Activated naive CD4-positive, alpha-beta T cell treated with anti-CD3 and anti-CD28 coated beads for 36 hours (primary cell): ENCODE measurements around the gene FOXP1. TPM values are rescaled to one million over a fixed set of nuclear protein-coding genes. Genes with fewer than 3 reads are reported as not detected.

Source experiments
- CTCF ChIA-PET: fragments of 350-600 bp; sonication (Branson Sonifier 250); formaldehyde crosslinking; loops from one replicate; lab custom pipeline; 2021; ENCODE audit warnings: antibody characterized with exemption; lab: Charles Lee
- DNase-seq: peaks from one replicate; pipeline ENCODE4 v3.0.0-alpha.2; 2020
- H3K27ac Mint-ChIP-seq: one replicate; pipeline ENCODE4 v1.8.0; 2021; ENCODE audit warnings: mild to moderate bottlenecking, mixed read lengths
- H3K27me3 Mint-ChIP-seq: one replicate; pipeline ENCODE4 v1.8.0; 2021; ENCODE audit warnings: low read depth, mixed read lengths
- H3K36me3 Mint-ChIP-seq: one replicate; pipeline ENCODE4 v1.8.0; 2021; ENCODE audit warnings: low read depth, mixed read lengths
- H3K4me1 Mint-ChIP-seq: one replicate; pipeline ENCODE4 v1.8.0; 2021; ENCODE audit warnings: low read depth, mixed read lengths
- H3K4me3 Mint-ChIP-seq: one replicate; pipeline ENCODE4 v1.8.0; 2021; ENCODE audit warnings: mild to moderate bottlenecking, moderate library complexity, mixed read lengths
- H3K9me3 Mint-ChIP-seq: one replicate; pipeline ENCODE4 v1.8.0; 2021; ENCODE audit warnings: mixed read lengths
- intact Hi-C: fragments of 100-400 bp; cut with micrococcal nuclease; formaldehyde crosslinking; loops from one replicate; pipeline ENCODE4 v1.15.1; 2023
- total RNA-seq, 2 experiments: library from RNA; stranded (reverse); gene quantifications; one replicate each; pipeline ENCODE4 v1.2.3, GENCODE V29; 2021

FOXP1 gene
- total RNA-seq, 2 experiments from 2014 or later: 95.2 to 97.4 TPM

DNA sequence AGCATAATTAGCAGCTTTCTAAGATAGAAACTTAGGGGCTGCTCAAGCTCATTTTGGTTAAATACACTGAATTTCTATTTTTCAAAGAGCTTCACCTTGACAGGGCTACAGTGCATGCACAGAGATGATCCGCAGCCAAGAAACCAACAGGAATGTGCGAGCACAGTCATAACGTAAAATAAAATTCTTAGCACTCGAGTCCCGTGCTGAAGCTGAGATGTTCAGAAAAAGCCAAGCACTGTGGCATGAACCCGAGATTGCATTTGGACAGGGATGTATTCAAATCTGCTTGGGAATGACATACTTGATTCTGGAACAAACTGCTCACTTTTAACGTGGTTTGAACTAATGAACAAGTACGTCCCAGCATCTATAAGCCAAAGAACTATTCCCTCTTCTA is 340.3 kb downstream of the FOXP1 start:
- intact Hi-C loops: loop anchor here (1.0 kb wide), 1 partner anchor 9 kb away; no protein-coding TSS in a partner anchor
- DNase-seq: no peak
- Mint-ChIP-seq H3K36me3 (peaks cover 3% of the 10 kb centered on the region), H3K4me3 (no peak overlapping the region), H3K9me3 (no peaks in the 10 kb centered on the region), H3K4me1 (peaks cover 71% of the 10 kb centered on the region), H3K27ac (no peak overlapping the region), H3K27me3 (no peaks in the 10 kb centered on the region)
- CTCF ChIA-PET: interaction anchor here (0.6 to 1.8 kb wide), 6 partner anchors 9 to 407 kb away, joined by 3 to 8 read pairs (median 4); no protein-coding TSS in a partner anchor

DNA sequence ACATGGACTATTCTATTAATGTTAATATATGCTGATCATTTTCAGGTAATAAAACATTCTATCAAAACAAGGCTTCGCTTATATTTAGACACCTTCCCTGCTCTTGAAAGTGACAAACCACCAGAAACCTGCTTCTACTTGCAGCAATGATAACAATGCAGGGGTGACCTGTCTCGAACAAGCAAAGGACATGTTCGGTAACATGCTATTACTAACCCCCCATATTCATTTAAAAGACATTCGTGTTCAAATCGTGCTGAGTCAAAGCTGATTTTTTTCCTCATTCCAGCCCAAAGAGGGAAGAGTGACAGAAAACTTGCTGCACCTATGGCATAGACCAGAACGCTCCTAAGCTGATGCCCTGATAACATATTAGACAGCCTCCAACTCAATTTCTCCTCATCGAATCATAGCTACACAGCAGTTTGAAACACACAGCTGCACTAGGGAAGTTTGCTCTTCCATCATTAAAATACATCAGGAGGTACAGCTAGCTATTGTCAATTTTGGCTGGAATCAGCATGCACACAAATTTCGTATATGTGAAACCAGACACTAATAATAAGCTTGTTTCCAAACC is 341.5 kb downstream of the FOXP1 start:
- no peaks in the 10 kb centered on the region for H3K9me3 Mint-ChIP-seq
- no peak for DNase-seq
- no peak overlapping the region for H3K27ac Mint-ChIP-seq
- intact Hi-C loops: no loop called here
- peaks cover 71% of the 10 kb centered on the region for H3K4me1 Mint-ChIP-seq
- CTCF ChIA-PET: interaction anchor here (1.8 kb wide), 1 partner anchor 10 kb away, joined by 8 read pairs; no protein-coding TSS in a partner anchor
- no peaks in the 10 kb centered on the region for H3K27me3 Mint-ChIP-seq
- H3K4me3 Mint-ChIP-seq: no peak overlapping the region
- peaks cover 3% of the 10 kb centered on the region for H3K36me3 Mint-ChIP-seq

DNA sequence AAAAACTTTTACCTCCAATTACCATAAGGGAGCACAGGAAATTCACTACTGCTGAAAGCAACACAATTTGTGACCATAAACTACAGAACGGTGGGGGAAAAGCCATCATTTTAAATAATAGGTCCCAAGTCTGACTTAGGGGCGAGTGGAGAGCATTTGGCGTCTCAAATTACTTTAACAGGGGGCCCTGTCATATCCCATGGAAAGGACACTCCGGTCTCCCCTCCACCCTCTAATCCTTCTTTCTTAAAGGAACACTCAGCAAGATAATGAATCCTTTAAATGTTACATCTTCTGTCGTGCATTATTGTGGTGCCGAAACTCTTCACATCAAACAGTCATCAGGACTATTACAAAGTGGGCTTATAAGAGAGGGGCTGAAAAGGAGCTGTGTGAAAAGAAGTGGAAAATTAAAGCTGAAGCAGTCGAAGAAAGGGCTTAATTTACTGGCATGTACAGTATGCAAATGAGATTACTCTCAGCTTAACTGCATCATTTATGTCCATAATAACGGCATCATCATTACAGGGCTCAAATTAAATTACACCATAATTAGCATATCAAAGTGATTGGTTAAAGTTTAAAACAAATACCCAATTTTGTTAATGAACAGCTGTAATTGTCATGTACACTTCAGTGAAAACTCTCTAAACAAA is 342.2 kb downstream of the FOXP1 start:
- H3K9me3 Mint-ChIP-seq: no peaks in the 10 kb centered on the region
- CTCF ChIA-PET: no interaction called here
- no peaks in the 10 kb centered on the region for H3K27me3 Mint-ChIP-seq
- peaks cover 6% of the 10 kb centered on the region for H3K36me3 Mint-ChIP-seq
- DNase-seq: no peak
- no peak overlapping the region for H3K4me3 Mint-ChIP-seq
- no peak overlapping the region for H3K27ac Mint-ChIP-seq
- intact Hi-C loops: no loop called here
- peaks cover 67% of the 10 kb centered on the region for H3K4me1 Mint-ChIP-seq

DNA sequence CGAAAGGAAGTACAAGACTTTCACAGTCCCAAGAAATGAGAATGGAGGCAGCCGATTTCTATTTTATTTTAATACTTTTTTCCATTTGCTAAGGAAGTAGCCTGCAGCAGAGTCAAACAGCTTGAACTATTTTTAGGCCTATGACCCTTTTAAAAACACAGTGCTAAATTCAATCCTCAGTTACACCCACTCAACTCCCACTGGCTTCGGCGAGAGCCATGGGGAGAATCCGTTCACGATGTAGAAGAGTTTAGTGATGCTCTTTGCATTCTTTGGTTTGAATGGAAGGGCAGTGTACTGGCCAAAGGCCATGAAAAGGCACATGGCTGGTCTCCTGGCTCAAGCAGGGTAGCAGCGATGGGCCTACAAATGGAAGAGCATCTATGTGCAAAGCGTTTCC is 343.5 kb downstream of the FOXP1 start:
- no peak for DNase-seq
- no peak overlapping the region for H3K4me3 Mint-ChIP-seq
- no peak overlapping the region for H3K27ac Mint-ChIP-seq
- peaks cover 63% of the 10 kb centered on the region for H3K4me1 Mint-ChIP-seq
- intact Hi-C loops: no loop called here
- peaks cover 8% of the 10 kb centered on the region for H3K36me3 Mint-ChIP-seq
- CTCF ChIA-PET: interaction anchor here (0.6 kb wide), 1 partner anchor 12 kb away, joined by 3 read pairs; no protein-coding TSS in a partner anchor
- H3K27me3 Mint-ChIP-seq: no peaks in the 10 kb centered on the region
- no peaks in the 10 kb centered on the region for H3K9me3 Mint-ChIP-seq

DNA sequence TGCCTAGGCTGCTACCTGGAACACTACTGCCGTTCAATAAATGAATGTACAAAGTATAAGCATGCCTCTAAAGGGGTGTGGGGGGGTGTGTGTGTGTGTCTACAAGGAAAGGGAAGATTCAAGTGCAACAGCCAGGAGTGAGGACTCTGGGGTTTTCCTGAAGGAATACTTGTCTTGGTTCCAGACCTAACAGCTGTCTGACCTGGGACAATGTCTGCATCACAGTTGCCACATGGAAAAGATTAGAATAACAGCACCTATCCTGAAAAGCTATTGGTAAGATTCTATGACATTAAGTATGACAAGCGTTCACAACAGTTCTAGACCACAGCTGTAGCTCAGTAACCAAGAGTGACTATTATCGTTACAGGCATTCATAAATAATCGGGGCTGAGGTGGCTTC is 345.2 kb downstream of the FOXP1 start:
- CTCF ChIA-PET: no interaction called here
- peaks cover 64% of the 10 kb centered on the region for H3K4me1 Mint-ChIP-seq
- intact Hi-C loops: loop anchor here (5.0 kb wide), 1 partner anchor 706 kb away; no protein-coding TSS in a partner anchor
- no peaks in the 10 kb centered on the region for H3K27me3 Mint-ChIP-seq
- H3K9me3 Mint-ChIP-seq: no peaks in the 10 kb centered on the region
- no peak overlapping the region for H3K27ac Mint-ChIP-seq
- H3K36me3 Mint-ChIP-seq: peaks cover 12% of the 10 kb centered on the region
- no peak overlapping the region for H3K4me3 Mint-ChIP-seq
- no peak for DNase-seq

DNA sequence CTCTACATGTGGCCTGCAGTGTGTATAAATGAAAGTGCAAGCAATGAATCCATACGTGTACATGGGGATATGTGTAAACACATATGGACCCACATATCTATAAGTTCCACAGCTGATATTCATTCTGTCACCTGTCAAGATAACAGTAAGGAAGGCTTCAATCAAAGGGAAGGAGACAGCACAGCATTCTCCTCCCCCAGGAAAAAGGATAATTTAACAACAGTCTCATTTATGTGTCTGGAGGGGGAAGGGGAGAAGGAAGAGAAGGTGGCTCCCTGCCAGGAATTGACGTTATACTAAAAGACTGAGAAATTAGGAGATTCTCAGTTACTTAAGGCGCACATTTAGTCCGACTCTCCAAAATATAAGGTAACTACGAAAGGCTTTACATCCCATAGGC is 345.9 kb downstream of the FOXP1 start:
- DNase-seq: no peak
- Mint-ChIP-seq H3K4me1 (peaks cover 63% of the 10 kb centered on the region), H3K27ac (no peak overlapping the region), H3K9me3 (no peaks in the 10 kb centered on the region), H3K4me3 (no peak overlapping the region), H3K27me3 (no peaks in the 10 kb centered on the region), H3K36me3 (peaks cover 14% of the 10 kb centered on the region)
- intact Hi-C loops: loop anchor here (5.0 kb wide), 1 partner anchor 705 kb away; no protein-coding TSS in a partner anchor
- CTCF ChIA-PET: interaction anchor here (0.6 kb wide), 2 partner anchors 8 to 225 kb away, joined by 3 to 8 read pairs; no protein-coding TSS in a partner anchor

DNA sequence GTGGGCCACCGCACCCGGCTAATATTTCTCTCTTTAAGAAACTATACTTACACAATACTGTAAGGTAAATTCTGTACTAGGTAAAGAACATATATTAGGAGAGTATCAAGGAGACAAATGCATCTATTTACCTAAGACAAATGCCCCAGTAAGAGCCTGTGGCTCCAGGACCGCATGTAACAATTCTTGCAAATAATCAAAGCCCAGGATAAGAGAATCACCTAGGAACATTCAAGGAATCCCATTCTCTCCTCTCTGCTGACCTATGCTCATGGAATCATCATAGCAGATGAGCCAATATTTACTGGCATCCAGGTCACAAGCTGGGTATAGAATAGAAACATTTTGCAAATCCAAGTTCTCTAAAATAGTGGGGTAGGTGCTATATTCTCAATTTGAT is 347.7 kb downstream of the FOXP1 start:
- intact Hi-C loops: loop anchor here (5.0 kb wide), 1 partner anchor 704 kb away; no protein-coding TSS in a partner anchor
- Mint-ChIP-seq H3K27me3 (no peaks in the 10 kb centered on the region), H3K27ac (no peak overlapping the region), H3K36me3 (peaks cover 18% of the 10 kb centered on the region), H3K4me1 (peaks cover 68% of the 10 kb centered on the region), H3K9me3 (no peaks in the 10 kb centered on the region), H3K4me3 (no peak overlapping the region)
- DNase-seq: no peak
- CTCF ChIA-PET: interaction anchor here (0.5 to 1.3 kb wide), 3 partner anchors 16 to 138 kb away, joined by 3 read pairs; no protein-coding TSS in a partner anchor

DNA sequence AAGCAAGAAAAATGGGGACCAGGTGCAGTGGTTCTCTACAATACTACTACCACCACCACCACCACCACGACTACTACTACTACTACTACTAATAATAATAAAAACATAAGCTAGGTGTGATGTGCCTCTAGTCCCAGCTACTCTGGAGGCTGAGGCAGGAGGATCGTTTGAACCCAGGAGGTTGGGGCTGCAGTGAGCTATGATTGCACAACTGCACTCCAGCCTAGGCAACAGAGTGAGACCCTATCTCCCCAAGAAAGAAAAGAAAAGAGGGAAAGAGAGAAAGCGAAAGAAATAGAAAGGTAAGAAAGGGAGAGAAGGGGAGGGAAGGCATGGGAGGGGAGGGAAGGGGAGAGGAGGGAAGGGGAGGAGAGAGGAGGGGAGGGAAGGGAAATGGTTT is 350.6 kb downstream of the FOXP1 start:
- H3K27ac Mint-ChIP-seq: no peak overlapping the region
- intact Hi-C loops: loop anchor here (1.0 to 5.0 kb wide), 3 partner anchors 36 to 419 kb away; no protein-coding TSS in a partner anchor
- CTCF ChIA-PET: interaction anchor here (0.6 to 1.4 kb wide), 3 partner anchors 12 to 41 kb away, joined by 3 to 4 read pairs (median 3); no protein-coding TSS in a partner anchor

DNA sequence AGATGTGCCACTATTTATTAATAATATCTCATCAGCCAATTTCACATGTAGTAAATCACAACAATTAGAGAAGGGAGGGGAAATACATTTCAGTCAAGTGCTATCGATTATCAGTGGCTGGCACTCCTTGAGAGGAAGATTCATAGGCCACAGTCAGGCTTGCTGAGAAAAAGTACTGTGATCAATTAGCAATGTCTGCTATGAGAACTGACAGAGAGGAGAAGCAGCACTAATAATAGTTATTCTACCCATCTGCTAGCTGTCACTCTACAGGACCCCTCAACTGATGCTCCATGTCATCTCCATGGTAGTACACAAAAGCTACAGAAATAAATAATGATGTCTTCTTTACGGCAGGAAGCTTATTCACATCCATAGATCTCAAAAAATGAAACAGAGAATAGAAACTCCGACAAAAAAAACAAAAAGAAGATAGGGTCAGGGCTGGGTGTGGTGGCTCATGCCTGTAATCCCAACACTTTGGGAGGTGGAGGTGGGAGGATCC is 351.3 kb downstream of the FOXP1 start:
- Mint-ChIP-seq H3K27me3 (no peaks in the 10 kb centered on the region), H3K36me3 (peaks cover 15% of the 10 kb centered on the region), H3K4me3 (peak overlapping the region; percentile 2), H3K27ac (peak overlapping the region; percentile 57), H3K9me3 (no peaks in the 10 kb centered on the region), H3K4me1 (peaks cover 78% of the 10 kb centered on the region)
- peak; percentile 42 for DNase-seq
- CTCF ChIA-PET: interaction anchor here (1.1 to 3.0 kb wide), 3 partner anchors 39 to 354 kb away, joined by 3 to 9 read pairs (median 3); no protein-coding TSS in a partner anchor
- intact Hi-C loops: loop anchor here (1.0 to 5.0 kb wide), 3 partner anchors 37 to 420 kb away; no protein-coding TSS in a partner anchor

More for the DNA sequence above, 350.6 kb downstream of the FOXP1 start:
- peaks cover 15% of the 10 kb centered on the region for H3K36me3 Mint-ChIP-seq
- H3K4me1 Mint-ChIP-seq: peaks cover 77% of the 10 kb centered on the region
- H3K4me3 Mint-ChIP-seq: no peak overlapping the region
- no peaks in the 10 kb centered on the region for H3K27me3 Mint-ChIP-seq
- no peaks in the 10 kb centered on the region for H3K9me3 Mint-ChIP-seq
- peak; percentile 23 for DNase-seq

DNA sequence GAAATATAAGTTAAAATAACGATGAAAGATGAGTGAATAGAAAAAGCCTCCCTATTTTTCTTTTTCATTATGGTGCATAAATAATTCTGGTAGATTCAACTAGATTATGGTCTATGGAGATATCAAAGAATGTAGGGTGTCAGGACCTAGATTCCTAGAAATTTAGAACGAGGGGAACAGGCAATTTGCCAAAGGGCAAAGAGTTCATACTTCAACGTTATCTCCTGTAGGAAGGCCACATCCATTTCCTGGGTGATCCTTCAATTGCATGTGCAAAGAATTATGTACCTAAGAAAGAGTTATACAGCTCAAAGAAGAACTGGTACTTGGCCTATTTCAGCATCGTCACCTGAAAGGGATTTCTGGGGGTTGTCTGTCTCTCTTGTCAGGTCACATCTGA is 351.8 kb downstream of the FOXP1 start:
- peak overlapping the region; percentile 57 for H3K27ac Mint-ChIP-seq
- intact Hi-C loops: loop anchor here (1.0 to 5.0 kb wide), 3 partner anchors 37 to 421 kb away; no protein-coding TSS in a partner anchor
- H3K27me3 Mint-ChIP-seq: no peaks in the 10 kb centered on the region
- no peak overlapping the region for H3K4me3 Mint-ChIP-seq
- peaks cover 15% of the 10 kb centered on the region for H3K36me3 Mint-ChIP-seq
- H3K4me1 Mint-ChIP-seq: peaks cover 80% of the 10 kb centered on the region
- no peak for DNase-seq
- no peaks in the 10 kb centered on the region for H3K9me3 Mint-ChIP-seq
- CTCF ChIA-PET: interaction anchor here (0.9 to 3.0 kb wide), 3 partner anchors 70 to 354 kb away, joined by 3 to 9 read pairs (median 3); no protein-coding TSS in a partner anchor

DNA sequence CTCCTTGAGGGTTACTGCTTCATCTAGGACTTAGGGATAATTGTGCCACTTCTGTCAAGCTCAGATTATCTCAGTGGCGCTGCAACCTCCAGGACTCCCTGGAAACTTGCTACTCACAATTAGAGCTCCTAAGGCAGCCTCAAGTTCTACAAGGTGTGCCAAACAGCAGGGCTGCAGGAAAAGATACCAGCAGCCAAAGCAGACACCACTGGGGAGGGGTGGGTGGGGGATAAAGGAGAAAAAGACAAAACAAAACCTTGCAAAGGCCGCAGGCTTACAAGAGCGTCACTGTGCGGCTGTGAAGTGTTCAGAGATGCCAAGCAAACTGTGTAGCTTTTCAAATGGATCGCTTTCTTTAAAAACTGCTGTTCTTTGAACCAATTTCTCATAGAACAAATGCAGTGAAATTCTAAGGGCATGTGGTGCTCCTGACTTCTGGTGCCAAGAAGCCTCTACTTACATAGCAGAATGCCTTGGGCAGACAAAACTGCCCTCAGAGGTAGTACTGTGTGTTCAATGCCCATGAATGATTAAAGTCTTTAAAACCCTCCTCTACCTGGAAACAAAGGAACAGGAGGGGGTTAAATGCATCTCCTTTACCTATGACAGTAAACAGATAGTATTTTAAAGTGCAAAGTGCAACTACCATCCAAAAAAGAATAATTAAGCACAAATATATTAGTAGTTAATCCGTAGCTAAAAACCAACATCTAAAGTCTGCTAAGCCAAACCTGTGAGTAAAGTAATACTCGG is 353.4 kb downstream of the FOXP1 start:
- Mint-ChIP-seq H3K9me3 (no peaks in the 10 kb centered on the region), H3K4me3 (peak overlapping the region; percentile 36), H3K27ac (peak overlapping the region; percentile 52), H3K27me3 (no peaks in the 10 kb centered on the region), H3K36me3 (peaks cover 10% of the 10 kb centered on the region), H3K4me1 (peaks cover 89% of the 10 kb centered on the region)
- intact Hi-C loops: loop anchor here (1.0 to 10.0 kb wide), 4 partner anchors 282 to 680 kb away; no protein-coding TSS in a partner anchor
- CTCF ChIA-PET: interaction anchor here (0.6 to 3.0 kb wide), 14 partner anchors 16 to 356 kb away, joined by 3 to 9 read pairs (median 3); no protein-coding TSS in a partner anchor
- peak; percentile 52 for DNase-seq
